Measurements from ENCODE around the gene TSPAN5. TPM values are rescaled to one million over a fixed set of nuclear protein-coding genes. Genes with fewer than 3 reads are reported as not detected.

Gene TSPAN5
- total RNA-seq, 1 donor from 2014 or later = 61.4 TPM

GRCh38 chr4:98653890-98654867 lies 4.2 kb downstream of the TSPAN5 start:
- peaks cover 34% of the 10 kb centered on the region for H3K4me1 Mint-ChIP-seq (ENCODE audit: low read depth, unreplicated experiment)
- peak; percentile 98 for FAIRE-seq

GRCh38 chr4:98652996-98653395 lies 5.4 kb downstream of the TSPAN5 start:
- H3K9me3 ChIP-seq (ENCODE audit: insufficient read depth, low read depth, low read length) = no peaks in the 10 kb centered on the region
- H4K20me1 ChIP-seq (ENCODE audit: insufficient read depth, low read length) = peaks cover 14% of the 10 kb centered on the region
- H3K79me2 ChIP-seq (ENCODE audit: insufficient read depth, low read length) = peaks cover 96% of the 10 kb centered on the region
- no peak for FAIRE-seq
- no peak overlapping the region for H3K27ac Mint-ChIP-seq (ENCODE audit: unreplicated experiment)
- no peaks in the 10 kb centered on the region for H3K27me3 ChIP-seq (ENCODE audit: insufficient read depth, low read length)
- TF ChIP-seq EZH2 (IDR thresholded peaks at IDR 0.05; ENCODE audit: insufficient read depth, low read length) = no peak
- TF ChIP-seq, protein P1, sequence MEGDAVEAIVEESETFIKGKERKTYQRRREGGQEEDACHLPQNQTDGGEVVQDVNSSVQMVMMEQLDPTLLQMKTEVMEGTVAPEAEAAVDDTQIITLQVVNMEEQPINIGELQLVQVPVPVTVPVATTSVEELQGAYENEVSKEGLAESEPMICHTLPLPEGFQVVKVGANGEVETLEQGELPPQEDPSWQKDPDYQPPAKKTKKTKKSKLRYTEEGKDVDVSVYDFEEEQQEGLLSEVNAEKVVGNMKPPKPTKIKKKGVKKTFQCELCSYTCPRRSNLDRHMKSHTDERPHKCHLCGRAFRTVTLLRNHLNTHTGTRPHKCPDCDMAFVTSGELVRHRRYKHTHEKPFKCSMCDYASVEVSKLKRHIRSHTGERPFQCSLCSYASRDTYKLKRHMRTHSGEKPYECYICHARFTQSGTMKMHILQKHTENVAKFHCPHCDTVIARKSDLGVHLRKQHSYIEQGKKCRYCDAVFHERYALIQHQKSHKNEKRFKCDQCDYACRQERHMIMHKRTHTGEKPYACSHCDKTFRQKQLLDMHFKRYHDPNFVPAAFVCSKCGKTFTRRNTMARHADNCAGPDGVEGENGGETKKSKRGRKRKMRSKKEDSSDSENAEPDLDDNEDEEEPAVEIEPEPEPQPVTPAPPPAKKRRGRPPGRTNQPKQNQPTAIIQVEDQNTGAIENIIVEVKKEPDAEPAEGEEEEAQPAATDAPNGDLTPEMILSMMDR (IDR thresholded peaks at IDR 0.05; ENCODE audit: insufficient read depth, low read depth, low read length) = no peak
- H3K27me3 Mint-ChIP-seq (ENCODE audit: low read depth, unreplicated experiment) = no peaks in the 10 kb centered on the region
- H3K4me3 Mint-ChIP-seq (ENCODE audit: unreplicated experiment) = no peak overlapping the region
- H3K4me1 Mint-ChIP-seq (ENCODE audit: low read depth, unreplicated experiment) = peaks cover 43% of the 10 kb centered on the region
- H3K4me3 ChIP-seq (ENCODE audit: insufficient read depth, low read depth, low read length) = peak overlapping the region; percentile 8
- peak overlapping the region; percentile 96 for H3K9ac ChIP-seq (ENCODE audit: low read length)
- no peaks in the 10 kb centered on the region for H3K36me3 ChIP-seq (ENCODE audit: insufficient read depth, low read length)
- H3K4me2 ChIP-seq (ENCODE audit: low read length) = peak overlapping the region; percentile 91
- peak overlapping the region; percentile 99 for H3K27ac ChIP-seq (ENCODE audit: low read depth, low read length)
- DNase-seq (ENCODE audit: low read depth) = peak; percentile 60
- H3K36me3 Mint-ChIP-seq (ENCODE audit: low read depth, unreplicated experiment) = peaks cover 8% of the 10 kb centered on the region
- H2AFZ ChIP-seq (ENCODE audit: low read depth, low read length) = no peak overlapping the region
- H3K4me1 ChIP-seq (ENCODE audit: insufficient read depth, low read length) = peaks cover 46% of the 10 kb centered on the region
- peaks cover 7% of the 10 kb centered on the region for H3K9me3 Mint-ChIP-seq (ENCODE audit: unreplicated experiment)

More at GRCh38 chr4:98653890-98654867, 4.2 kb downstream of the TSPAN5 start:
- H3K4me3 ChIP-seq (ENCODE audit: insufficient read depth, low read depth, low read length) = peak overlapping the region; percentile 98
- peak overlapping the region; percentile 97 for H3K4me3 Mint-ChIP-seq (ENCODE audit: unreplicated experiment)
- peak overlapping the region; percentile 99 for H3K27ac ChIP-seq (ENCODE audit: low read depth, low read length)
- H3K9me3 Mint-ChIP-seq (ENCODE audit: unreplicated experiment) = peaks cover 7% of the 10 kb centered on the region
- H3K79me2 ChIP-seq (ENCODE audit: insufficient read depth, low read length) = peaks cover 94% of the 10 kb centered on the region
- peak overlapping the region; percentile 88 for H3K27ac Mint-ChIP-seq (ENCODE audit: unreplicated experiment)
- peak overlapping the region; percentile 96 for H3K9ac ChIP-seq (ENCODE audit: low read length)
- peak; percentile 98 for DNase-seq (ENCODE audit: low read depth)
- H3K36me3 ChIP-seq (ENCODE audit: insufficient read depth, low read length) = no peaks in the 10 kb centered on the region
- no peaks in the 10 kb centered on the region for H3K9me3 ChIP-seq (ENCODE audit: insufficient read depth, low read depth, low read length)
- no peak overlapping the region for H2AFZ ChIP-seq (ENCODE audit: low read depth, low read length)
- peak overlapping the region; percentile 91 for H3K4me2 ChIP-seq (ENCODE audit: low read length)
- H3K27me3 Mint-ChIP-seq (ENCODE audit: low read depth, unreplicated experiment) = no peaks in the 10 kb centered on the region
- no peaks in the 10 kb centered on the region for H3K27me3 ChIP-seq (ENCODE audit: insufficient read depth, low read length)
- peaks cover 4% of the 10 kb centered on the region for H3K36me3 Mint-ChIP-seq (ENCODE audit: low read depth, unreplicated experiment)
- H3K4me1 ChIP-seq (ENCODE audit: insufficient read depth, low read length) = peaks cover 37% of the 10 kb centered on the region
- peaks cover 10% of the 10 kb centered on the region for H4K20me1 ChIP-seq (ENCODE audit: insufficient read depth, low read length)
- TF ChIP-seq, protein P1 (IDR thresholded peaks at IDR 0.05; ENCODE audit: insufficient read depth, low read depth, low read length) = no peak
- TF ChIP-seq EZH2 (IDR thresholded peaks at IDR 0.05; ENCODE audit: insufficient read depth, low read length) = no peak
